Neural progenitor cell (in vitro differentiated cells): Measurements from ENCODE around the gene GRK3. TPM values are rescaled to one million over a fixed set of nuclear protein-coding genes. Genes with fewer than 3 reads are reported as not detected.

Experiments
- DNase-seq: peaks from one replicate; pipeline ENCODE4 v3.0.0-alpha.2; 2016; ENCODE audit warnings: low spot score
- H2AFZ ChIP-seq: fragments of 200-600 bp; sonication (generic); replicated peaks from 2 replicates; pipeline ENCODE4 v1.6.1; 2016; ENCODE audit warnings: antibody characterized with exemption
- H3F3A ChIP-seq: fragments of 200-600 bp; sonication (generic); 2 replicates; pipeline ENCODE4 v1.6.1; 2016; ENCODE audit warnings: antibody characterized with exemption, low read depth
- H3K27ac ChIP-seq: fragments of 200-600 bp; sonication (generic); 2 replicates; pipeline ENCODE4 v1.5.1; 2016; ENCODE audit warnings: mild to moderate bottlenecking
- H3K27me3 ChIP-seq: fragments of 200-600 bp; sonication (generic); 2 replicates; pipeline ENCODE4 v1.6.1; 2016; ENCODE audit warnings: mild to moderate bottlenecking, moderate library complexity
- H3K36me3 ChIP-seq: fragments of 200-600 bp; sonication (generic); 2 replicates; pipeline ENCODE4 v1.5.1; 2016
- H3K4me1 ChIP-seq: fragments of 200-600 bp; sonication (generic); 2 replicates; pipeline ENCODE4 v1.6.1; 2016; ENCODE audit warnings: mixed run types
- H3K4me2 ChIP-seq: fragments of 200-600 bp; sonication (generic); 2 replicates; pipeline ENCODE4 v1.6.1; 2016
- H3K4me3 ChIP-seq: fragments of 200-600 bp; sonication (generic); 2 replicates; pipeline ENCODE4 v1.5.1; 2016
- H3K79me2 ChIP-seq: fragments of 200-600 bp; sonication (generic); 2 replicates; pipeline ENCODE4 v1.6.1; 2016; ENCODE audit warnings: low read depth
- H3K9ac ChIP-seq: fragments of 200-600 bp; sonication (generic); 2 replicates; pipeline ENCODE4 v1.6.1; 2016
- H3K9me3 ChIP-seq: fragments of 200-600 bp; sonication (generic); 2 replicates; pipeline ENCODE4 v1.5.1; 2016; ENCODE audit warnings: low read depth
- H4K20me1 ChIP-seq: fragments of 200-600 bp; sonication (generic); 2 replicates; pipeline ENCODE4 v1.6.1; 2016; ENCODE audit warnings: low read depth
- H3K27ac Mint-ChIP-seq: 3 replicates; pipeline ENCODE4 v1.8.0; 2021; ENCODE audit warnings: mixed read lengths
- H3K27me3 Mint-ChIP-seq: 2 replicates; pipeline ENCODE4 v1.8.0; 2022; ENCODE audit warnings: low read depth, mild to moderate bottlenecking, inconsistent platforms, moderate library complexity, mixed read lengths; ENCODE audit not compliant: insufficient read depth
- H3K36me3 Mint-ChIP-seq: 3 replicates; pipeline ENCODE4 v1.8.0; 2021; ENCODE audit warnings: mixed read lengths
- H3K4me1 Mint-ChIP-seq: 3 replicates; pipeline ENCODE4 v1.8.0; 2021; ENCODE audit warnings: mixed read lengths
- H3K4me3 Mint-ChIP-seq: 3 replicates; pipeline ENCODE4 v1.8.0; 2021; ENCODE audit warnings: mild to moderate bottlenecking, moderate library complexity, mixed read lengths
- H3K9me3 Mint-ChIP-seq: 3 replicates; pipeline ENCODE4 v1.8.0; 2020; ENCODE audit warnings: mixed read lengths
- EZH2 ChIP-seq: fragments of 200-600 bp; sonication (generic); IDR thresholded peaks from 2 replicates; pipeline ENCODE4 v1.6.1; 2017; ENCODE audit warnings: antibody characterized with exemption, mild to moderate bottlenecking, moderate library complexity
- EZH2phosphoT487 ChIP-seq: fragments of 200-600 bp; sonication (generic); IDR thresholded peaks from 2 replicates; pipeline ENCODE4 v1.6.1; 2017; ENCODE audit warnings: antibody characterized with exemption
- total RNA-seq: library from RNA; depleted of rRNA; stranded (reverse); fragments of >200 nt; gene quantifications from 2 replicates; pipeline ENCODE4 v1.2.3, GENCODE V29; 2015; ENCODE audit warnings: low replicate concordance
- TF ChIP-seq, protein P1 (sequence below): fragments of 200-600 bp; sonication (generic); IDR thresholded peaks from 2 replicates; pipeline ENCODE4 v1.5.1; 2017; ENCODE audit warnings: antibody characterized with exemption, mild to moderate bottlenecking

Gene GRK3
- total RNA-seq, 1 donor from 2014 or later = 20.8 TPM

- Histone ChIP-seq H4K20me1 (no peaks in the 10 kb centered on the region), H3K4me3 (no peak overlapping the region), H3K79me2 (no peaks in the 10 kb centered on the region), H3K36me3 (no peaks in the 10 kb centered on the region), H3F3A (no peaks in the 10 kb centered on the region), H3K9ac (no peak overlapping the region), H2AFZ (no peak overlapping the region), H3K4me2 (no peak overlapping the region), H3K27ac (no peak overlapping the region), H3K4me1 (no peaks in the 10 kb centered on the region), H3K9me3 (no peaks in the 10 kb centered on the region), H3K27me3 (no peaks in the 10 kb centered on the region)
- no peak overlapping the region for H3K4me3 Mint-ChIP-seq
- no peaks in the 10 kb centered on the region for H3K27me3 Mint-ChIP-seq
- peaks cover 2% of the 10 kb centered on the region for H3K36me3 Mint-ChIP-seq
- no peaks in the 10 kb centered on the region for H3K4me1 Mint-ChIP-seq
- no peaks in the 10 kb centered on the region for H3K9me3 Mint-ChIP-seq
- TF ChIP-seq EZH2 (no peak), EZH2phosphoT487 (no peak)
- TF ChIP-seq, protein P1, sequence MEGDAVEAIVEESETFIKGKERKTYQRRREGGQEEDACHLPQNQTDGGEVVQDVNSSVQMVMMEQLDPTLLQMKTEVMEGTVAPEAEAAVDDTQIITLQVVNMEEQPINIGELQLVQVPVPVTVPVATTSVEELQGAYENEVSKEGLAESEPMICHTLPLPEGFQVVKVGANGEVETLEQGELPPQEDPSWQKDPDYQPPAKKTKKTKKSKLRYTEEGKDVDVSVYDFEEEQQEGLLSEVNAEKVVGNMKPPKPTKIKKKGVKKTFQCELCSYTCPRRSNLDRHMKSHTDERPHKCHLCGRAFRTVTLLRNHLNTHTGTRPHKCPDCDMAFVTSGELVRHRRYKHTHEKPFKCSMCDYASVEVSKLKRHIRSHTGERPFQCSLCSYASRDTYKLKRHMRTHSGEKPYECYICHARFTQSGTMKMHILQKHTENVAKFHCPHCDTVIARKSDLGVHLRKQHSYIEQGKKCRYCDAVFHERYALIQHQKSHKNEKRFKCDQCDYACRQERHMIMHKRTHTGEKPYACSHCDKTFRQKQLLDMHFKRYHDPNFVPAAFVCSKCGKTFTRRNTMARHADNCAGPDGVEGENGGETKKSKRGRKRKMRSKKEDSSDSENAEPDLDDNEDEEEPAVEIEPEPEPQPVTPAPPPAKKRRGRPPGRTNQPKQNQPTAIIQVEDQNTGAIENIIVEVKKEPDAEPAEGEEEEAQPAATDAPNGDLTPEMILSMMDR = no peak
- DNase-seq = no peak
- no peak overlapping the region for H3K27ac Mint-ChIP-seq
Measured at GRCh38 chr22:25656724-25657123, 92.2 kb downstream of the GRK3 start.

GRCh38 chr22:25658633-25659032 lies 94.2 kb downstream of the GRK3 start:
- Histone ChIP-seq H3F3A (no peaks in the 10 kb centered on the region), H3K36me3 (no peaks in the 10 kb centered on the region), H3K4me3 (no peak overlapping the region), H3K27ac (no peak overlapping the region), H3K9ac (no peak overlapping the region), H3K4me2 (no peak overlapping the region), H3K27me3 (no peaks in the 10 kb centered on the region), H4K20me1 (no peaks in the 10 kb centered on the region), H3K4me1 (no peaks in the 10 kb centered on the region), H3K79me2 (no peaks in the 10 kb centered on the region), H2AFZ (no peak overlapping the region), H3K9me3 (no peaks in the 10 kb centered on the region)
- Mint-ChIP-seq H3K27ac (no peak overlapping the region), H3K27me3 (no peaks in the 10 kb centered on the region), H3K4me3 (no peak overlapping the region), H3K4me1 (no peaks in the 10 kb centered on the region), H3K36me3 (no peaks in the 10 kb centered on the region), H3K9me3 (no peaks in the 10 kb centered on the region)
- TF ChIP-seq EZH2 (no peak), EZH2phosphoT487 (no peak)
- TF ChIP-seq, protein P1 = no peak
- no peak for DNase-seq

GRCh38 chr22:25659413-25659812 lies 94.9 kb downstream of the GRK3 start:
- H3K4me2 ChIP-seq = no peak overlapping the region
- no peak for DNase-seq
- H3K4me3 ChIP-seq = no peak overlapping the region
- no peaks in the 10 kb centered on the region for H3K9me3 ChIP-seq
- no peaks in the 10 kb centered on the region for H3F3A ChIP-seq
- H3K79me2 ChIP-seq = no peaks in the 10 kb centered on the region
- H3K4me1 Mint-ChIP-seq = no peaks in the 10 kb centered on the region
- no peak overlapping the region for H3K4me3 Mint-ChIP-seq
- TF ChIP-seq EZH2 = no peak
- H3K27ac ChIP-seq = no peak overlapping the region
- no peaks in the 10 kb centered on the region for H3K36me3 ChIP-seq
- H3K27me3 ChIP-seq = no peaks in the 10 kb centered on the region
- H3K27me3 Mint-ChIP-seq = no peaks in the 10 kb centered on the region
- no peaks in the 10 kb centered on the region for H3K36me3 Mint-ChIP-seq
- no peak overlapping the region for H2AFZ ChIP-seq
- H3K9ac ChIP-seq = no peak overlapping the region
- no peaks in the 10 kb centered on the region for H4K20me1 ChIP-seq
- H3K4me1 ChIP-seq = no peaks in the 10 kb centered on the region
- no peak overlapping the region for H3K27ac Mint-ChIP-seq
- H3K9me3 Mint-ChIP-seq = no peaks in the 10 kb centered on the region

DNA sequence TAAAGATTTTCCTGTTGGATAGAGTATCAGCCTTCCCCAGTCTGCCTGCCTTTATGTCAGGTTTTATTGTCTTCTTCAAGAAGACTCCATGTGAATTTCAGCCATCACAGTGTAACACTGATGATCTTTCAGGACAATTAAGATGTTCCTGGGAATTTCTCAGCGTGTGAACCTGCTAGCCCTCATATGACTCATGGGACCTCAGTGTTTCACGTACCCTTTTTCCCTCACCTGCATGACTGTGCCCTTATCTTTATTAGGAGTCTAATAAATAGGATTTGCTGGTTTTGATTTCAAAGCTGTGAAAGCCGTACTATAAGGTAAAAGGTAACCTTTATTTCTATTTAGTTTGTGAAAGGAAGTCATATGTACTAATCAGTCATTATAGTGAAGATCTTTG lies 95.9 kb downstream of the GRK3 start:
- Mint-ChIP-seq H3K27ac (no peak overlapping the region), H3K36me3 (no peaks in the 10 kb centered on the region), H3K4me3 (no peak overlapping the region), H3K4me1 (no peaks in the 10 kb centered on the region), H3K9me3 (no peaks in the 10 kb centered on the region), H3K27me3 (no peaks in the 10 kb centered on the region)
- Histone ChIP-seq H4K20me1 (no peaks in the 10 kb centered on the region), H3K36me3 (no peaks in the 10 kb centered on the region), H3K4me2 (no peak overlapping the region), H2AFZ (no peak overlapping the region), H3K27ac (no peak overlapping the region), H3F3A (no peaks in the 10 kb centered on the region), H3K27me3 (no peaks in the 10 kb centered on the region), H3K9me3 (no peaks in the 10 kb centered on the region), H3K4me3 (no peak overlapping the region), H3K79me2 (no peaks in the 10 kb centered on the region), H3K9ac (no peak overlapping the region), H3K4me1 (no peaks in the 10 kb centered on the region)
- no peak for DNase-seq
- TF ChIP-seq, protein P1 = no peak
- TF ChIP-seq EZH2 (no peak), EZH2phosphoT487 (no peak)
